Ascending aorta (tissue), 2 donors: ENCODE data around the gene HERPUD2. TPM values are rescaled to one million over a fixed set of nuclear protein-coding genes. Genes with fewer than 3 reads are reported as not detected.

ENCODE experiments used
- DNase-seq, 2 donors: peaks; one replicate each; pipeline ENCODE4 v3.0.0-alpha.2; 2019; ENCODE audit warnings: low spot score in 2 of 2
- H3K27ac ChIP-seq, 2 donors: fragments of 200-600 bp; sonication (generic); one replicate each; pipeline ENCODE4 v1.5.1; 2016 to 2017; ENCODE audit warnings: mild to moderate bottlenecking in 1 of 2
- H3K27me3 ChIP-seq: fragments of 200-600 bp; sonication (generic); one replicate; pipeline ENCODE4 v1.5.1; 2017
- H3K36me3 ChIP-seq, 2 donors: fragments of 200-600 bp; sonication (generic); one replicate each; pipeline ENCODE4 v1.5.1; 2016
- H3K4me1 ChIP-seq, 2 donors: fragments of 200-600 bp; sonication (generic); one replicate each; pipeline ENCODE4 v1.5.1; 2016 to 2017; ENCODE audit warnings: mild to moderate bottlenecking in 1 of 2
- H3K4me3 ChIP-seq, 2 donors: fragments of 200-600 bp; sonication (generic); one replicate each; pipeline ENCODE4 v1.5.1; 2016 to 2017; ENCODE audit warnings: mild to moderate bottlenecking in 1 of 2
- H3K9me3 ChIP-seq, 2 donors: fragments of 200-600 bp; sonication (generic); one replicate each; pipeline ENCODE4 v1.5.1; 2016
- intact Hi-C: fragments of 100-400 bp; cut with DNase I; formaldehyde crosslinking; loops from one replicate; pipeline ENCODE4 v1.15.1; 2023
- total RNA-seq: library from RNA; depleted of rRNA; stranded (reverse); fragments of >200 nt; gene quantifications from one replicate; pipeline ENCODE4 v1.1.0, GENCODE V29; 2016
- TF ChIP-seq, protein P1 (sequence below), 3 experiments: fragments of 200-600 bp in 2 of 3; fragments of 450-650 bp in 1 of 3; sonication (generic) in 2 of 3; IDR thresholded peaks; one replicate each; pipeline ENCODE4 v1.5.1; 2016 to 2019; ENCODE audit warnings: antibody characterized with exemption in 3 of 3, mild to moderate bottlenecking in 1 of 3, moderate library complexity in 1 of 3

HERPUD2 gene
- total RNA-seq, 1 donor from 2014 or later, result 69.8 TPM

DNA sequence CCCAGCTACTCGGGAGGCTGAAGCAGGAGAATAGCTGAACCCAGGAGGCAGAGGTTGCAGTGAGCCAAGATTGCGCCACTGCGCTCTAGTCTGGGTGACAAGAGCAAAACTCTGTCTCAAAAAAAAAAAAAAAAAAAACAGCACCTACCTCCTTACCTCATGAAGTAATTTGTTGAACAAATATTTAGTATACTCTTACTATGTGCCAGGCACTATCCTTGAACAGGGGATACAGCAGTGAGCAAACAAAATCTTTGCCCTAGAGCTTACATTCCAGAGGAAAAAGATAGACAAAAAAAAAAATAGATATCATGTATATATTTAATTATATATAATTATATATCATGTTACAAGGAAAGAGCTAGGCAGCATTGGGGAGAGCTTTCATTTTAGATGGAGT lies 36.4 kb upstream of the HERPUD2 start:
- H3K27ac ChIP-seq, result no peak overlapping the region
- TF ChIP-seq, protein P1, sequence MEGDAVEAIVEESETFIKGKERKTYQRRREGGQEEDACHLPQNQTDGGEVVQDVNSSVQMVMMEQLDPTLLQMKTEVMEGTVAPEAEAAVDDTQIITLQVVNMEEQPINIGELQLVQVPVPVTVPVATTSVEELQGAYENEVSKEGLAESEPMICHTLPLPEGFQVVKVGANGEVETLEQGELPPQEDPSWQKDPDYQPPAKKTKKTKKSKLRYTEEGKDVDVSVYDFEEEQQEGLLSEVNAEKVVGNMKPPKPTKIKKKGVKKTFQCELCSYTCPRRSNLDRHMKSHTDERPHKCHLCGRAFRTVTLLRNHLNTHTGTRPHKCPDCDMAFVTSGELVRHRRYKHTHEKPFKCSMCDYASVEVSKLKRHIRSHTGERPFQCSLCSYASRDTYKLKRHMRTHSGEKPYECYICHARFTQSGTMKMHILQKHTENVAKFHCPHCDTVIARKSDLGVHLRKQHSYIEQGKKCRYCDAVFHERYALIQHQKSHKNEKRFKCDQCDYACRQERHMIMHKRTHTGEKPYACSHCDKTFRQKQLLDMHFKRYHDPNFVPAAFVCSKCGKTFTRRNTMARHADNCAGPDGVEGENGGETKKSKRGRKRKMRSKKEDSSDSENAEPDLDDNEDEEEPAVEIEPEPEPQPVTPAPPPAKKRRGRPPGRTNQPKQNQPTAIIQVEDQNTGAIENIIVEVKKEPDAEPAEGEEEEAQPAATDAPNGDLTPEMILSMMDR (IDR thresholded peaks at IDR 0.05), result no peak
- no peak overlapping the region for H3K4me3 ChIP-seq
- no peaks in the 10 kb centered on the region for H3K27me3 ChIP-seq
- intact Hi-C loops, result no loop called here
- H3K9me3 ChIP-seq, result no peaks in the 10 kb centered on the region
- no peak for DNase-seq
- H3K4me1 ChIP-seq, result peaks cover 0 to 4% of the 10 kb centered on the region in 2 donors
- no peaks in the 10 kb centered on the region for H3K36me3 ChIP-seq

DNA sequence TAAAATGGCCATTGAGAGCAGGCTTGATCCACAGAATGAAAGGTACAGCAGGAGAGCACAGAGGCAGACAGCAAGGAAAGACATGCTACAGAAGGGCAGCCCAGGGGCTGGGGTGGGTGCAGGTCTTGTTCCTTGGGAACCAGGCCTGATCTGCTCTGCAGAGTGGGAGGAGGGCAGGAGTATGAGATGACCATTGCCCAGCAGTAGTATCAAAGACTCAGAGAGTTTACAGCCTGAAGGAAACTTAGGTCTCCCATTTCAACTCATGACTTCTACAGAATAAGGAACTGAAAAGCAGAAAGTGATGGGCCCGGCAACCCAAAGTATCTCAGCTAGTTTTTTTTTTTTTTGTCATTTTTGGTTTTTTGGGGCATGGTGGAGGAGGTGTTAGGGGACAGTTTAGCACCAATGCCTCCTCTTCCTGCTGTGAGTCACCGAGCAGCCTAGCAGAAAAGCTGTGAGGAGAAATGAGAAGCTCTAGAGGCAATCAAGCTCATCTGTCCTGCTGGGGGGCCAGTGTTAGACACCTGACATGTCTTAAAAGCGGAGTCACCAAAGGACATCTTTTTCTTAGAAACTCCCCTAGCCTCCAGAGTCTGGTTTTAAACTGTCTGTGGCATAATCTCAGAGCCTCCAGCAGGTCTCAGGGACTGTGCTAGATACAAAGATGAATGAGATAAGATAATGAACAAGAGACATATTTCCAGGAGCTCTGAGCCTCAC lies 34.3 kb upstream of the HERPUD2 start:
- H3K4me1 ChIP-seq, result peaks cover 0 to 4% of the 10 kb centered on the region in 2 donors
- no peak for DNase-seq
- H3K27ac ChIP-seq, result peak overlapping the region in 1 of 2 donors; percentile 22
- TF ChIP-seq, protein P1 (IDR thresholded peaks at IDR 0.05), result no peak
- no peaks in the 10 kb centered on the region for H3K9me3 ChIP-seq
- intact Hi-C loops, result no loop called here
- no peak overlapping the region for H3K4me3 ChIP-seq
- no peaks in the 10 kb centered on the region for H3K36me3 ChIP-seq
- H3K27me3 ChIP-seq, result no peaks in the 10 kb centered on the region

DNA sequence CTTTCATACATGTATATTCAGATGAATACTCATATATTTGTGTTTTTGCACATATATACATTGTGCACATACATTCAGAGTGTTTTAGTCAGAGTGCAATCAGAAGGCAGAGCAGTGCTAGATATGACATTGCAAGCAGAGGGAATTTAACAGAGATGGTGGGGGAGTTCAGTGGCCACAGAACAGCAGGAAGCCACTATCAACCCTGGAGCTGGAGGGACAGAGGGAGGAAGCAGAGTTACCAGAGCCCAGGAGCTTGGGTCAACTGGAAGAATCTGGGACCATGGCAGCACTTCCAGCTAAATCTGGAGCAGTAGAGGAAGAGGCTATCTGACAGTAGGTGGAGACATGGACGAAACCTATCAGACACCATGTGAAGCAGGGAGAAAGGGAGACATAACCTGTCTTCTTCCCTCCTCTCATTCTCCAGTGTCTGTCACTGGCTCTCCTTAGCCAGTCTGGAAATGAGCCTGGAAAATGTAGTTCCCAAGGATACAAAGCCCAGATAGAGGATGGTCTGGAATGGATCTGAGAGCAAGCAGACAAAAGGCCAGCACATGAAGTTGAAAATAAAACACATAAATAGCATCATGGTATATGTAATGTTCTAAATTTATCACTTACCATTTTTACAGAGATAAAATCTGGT lies 33.6 kb upstream of the HERPUD2 start:
- peaks cover 0 to 4% of the 10 kb centered on the region in 2 donors for H3K4me1 ChIP-seq
- no peaks in the 10 kb centered on the region for H3K27me3 ChIP-seq
- DNase-seq, result no peak
- intact Hi-C loops, result no loop called here
- TF ChIP-seq, protein P1 (IDR thresholded peaks at IDR 0.05), result no peak
- peak overlapping the region in 1 of 2 donors; percentile 22 for H3K27ac ChIP-seq
- no peaks in the 10 kb centered on the region for H3K36me3 ChIP-seq
- no peaks in the 10 kb centered on the region for H3K9me3 ChIP-seq
- no peak overlapping the region for H3K4me3 ChIP-seq

DNA sequence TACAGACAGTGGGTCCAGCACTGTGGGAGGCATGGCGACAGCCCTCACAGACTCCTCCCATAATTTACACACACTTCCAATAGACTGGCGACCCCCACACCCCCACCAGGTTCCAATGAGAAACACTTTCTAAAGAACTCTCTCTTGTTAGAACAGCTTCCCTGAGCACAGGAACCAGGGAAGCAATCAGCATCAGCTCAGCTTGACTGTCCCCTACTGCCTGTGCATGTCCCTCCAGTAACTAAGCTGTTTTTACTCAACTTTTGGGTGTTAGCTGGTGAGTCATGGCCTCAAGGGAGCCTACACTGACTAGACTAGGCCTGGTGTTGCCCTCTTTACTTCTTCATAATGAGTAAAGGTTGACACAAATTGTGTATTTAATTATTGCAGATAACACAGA lies 32.6 kb upstream of the HERPUD2 start:
- no peaks in the 10 kb centered on the region for H3K36me3 ChIP-seq
- H3K9me3 ChIP-seq, result no peaks in the 10 kb centered on the region
- H3K27ac ChIP-seq, result no peak overlapping the region
- intact Hi-C loops, result no loop called here
- H3K4me3 ChIP-seq, result no peak overlapping the region
- TF ChIP-seq, protein P1 (IDR thresholded peaks at IDR 0.05), result no peak
- H3K4me1 ChIP-seq, result peaks cover 0 to 4% of the 10 kb centered on the region in 2 donors
- no peaks in the 10 kb centered on the region for H3K27me3 ChIP-seq
- DNase-seq, result no peak

DNA sequence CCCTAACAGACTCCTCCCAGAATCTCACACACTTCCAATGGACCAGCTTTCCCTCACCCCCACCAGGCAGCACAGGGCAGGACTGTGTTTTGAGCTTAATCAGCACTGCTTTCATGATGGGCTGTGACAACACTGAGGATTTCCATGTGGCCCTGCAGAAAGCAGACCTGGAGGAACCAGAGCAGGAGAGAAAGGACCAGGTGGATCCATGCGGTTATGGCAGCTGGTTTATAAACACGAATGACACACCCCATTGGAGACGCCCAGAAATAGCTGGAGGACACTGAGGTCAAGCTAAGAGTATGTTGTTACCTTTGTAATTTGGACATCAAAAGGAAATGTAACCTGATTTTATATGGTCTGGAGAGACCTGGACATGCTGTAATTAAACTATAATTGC lies 31.7 kb upstream of the HERPUD2 start:
- Histone ChIP-seq H3K4me1 (peaks cover 0 to 4% of the 10 kb centered on the region in 2 donors), H3K27ac (no peak overlapping the region), H3K27me3 (no peaks in the 10 kb centered on the region), H3K4me3 (no peak overlapping the region), H3K9me3 (no peaks in the 10 kb centered on the region), H3K36me3 (no peaks in the 10 kb centered on the region)
- intact Hi-C loops, result no loop called here
- DNase-seq, result no peak
- TF ChIP-seq, protein P1 (IDR thresholded peaks at IDR 0.05), result no peak
